Neural crest cell (in vitro differentiated cells): ENCODE measurements around the gene MKLN1. TPM values are rescaled to one million over a fixed set of nuclear protein-coding genes. Genes with fewer than 3 reads are reported as not detected.

ENCODE experiments used
- DNase-seq: peaks from one replicate; pipeline ENCODE4 v3.0.0; 2021; ENCODE audit warnings: low read depth, mixed read lengths, low spot score
- H3K27ac Mint-ChIP-seq: one replicate; pipeline ENCODE4 v1.8.0; 2021; ENCODE audit warnings: mild to moderate bottlenecking, mixed read lengths; ENCODE audit not compliant: unreplicated experiment
- H3K27me3 Mint-ChIP-seq: 2 replicates; pipeline ENCODE4 v1.8.0; 2021; ENCODE audit warnings: low read depth, mild to moderate bottlenecking, mixed read lengths
- H3K36me3 Mint-ChIP-seq: 2 replicates; pipeline ENCODE4 v1.8.0; 2021; ENCODE audit warnings: low read depth, mild to moderate bottlenecking, mixed read lengths
- H3K4me1 Mint-ChIP-seq: 2 replicates; pipeline ENCODE4 v1.8.0; 2021; ENCODE audit warnings: mixed read lengths
- H3K4me3 Mint-ChIP-seq: one replicate; pipeline ENCODE4 v1.8.0; 2021; ENCODE audit warnings: mild to moderate bottlenecking, mixed read lengths
- H3K9me3 Mint-ChIP-seq: 2 replicates; pipeline ENCODE4 v1.8.0; 2021; ENCODE audit warnings: mixed read lengths
- total RNA-seq: library from RNA; stranded (reverse); gene quantifications from 2 replicates; pipeline ENCODE4 v1.2.1, GENCODE V29; 2021
- TF ChIP-seq, protein P1 (sequence below): fragments of 200-600 bp; sonication (generic); conservative IDR thresholded peaks from 2 replicates; pipeline ENCODE4 v1.5.0; 2021; ENCODE audit warnings: antibody characterized with exemption, mild to moderate bottlenecking

MKLN1 gene
- total RNA-seq, 1 donor from 2014 or later, result 45.7 TPM

DNA sequence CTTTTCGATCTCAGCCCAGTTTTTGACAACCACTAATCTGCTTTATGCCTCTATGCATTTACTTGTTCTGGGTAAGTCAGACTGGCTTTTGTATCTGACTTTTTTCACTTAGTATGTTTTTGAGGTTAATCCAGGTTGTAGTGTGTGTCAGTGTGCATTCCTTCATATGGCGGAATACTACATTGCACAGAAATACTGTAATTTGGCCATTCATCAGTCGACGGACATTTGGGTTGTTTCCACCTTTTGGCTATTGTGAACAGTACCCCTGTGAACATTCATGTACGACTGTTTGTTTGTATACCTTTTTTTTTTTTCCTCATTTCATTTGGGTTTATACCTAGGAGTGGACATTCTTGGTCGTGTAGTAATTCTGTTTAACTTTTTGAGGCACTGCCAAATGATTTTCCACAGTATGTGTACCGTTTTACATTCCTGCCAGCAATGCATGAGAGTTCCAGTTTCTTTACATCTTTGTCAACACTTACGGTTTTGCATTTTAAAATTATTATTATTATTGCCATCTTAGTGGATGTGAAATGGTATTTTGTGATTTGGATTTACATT lies 57.4 kb downstream of the MKLN1 start:
- no peak overlapping the region for H3K4me3 Mint-ChIP-seq
- TF ChIP-seq, protein P1, sequence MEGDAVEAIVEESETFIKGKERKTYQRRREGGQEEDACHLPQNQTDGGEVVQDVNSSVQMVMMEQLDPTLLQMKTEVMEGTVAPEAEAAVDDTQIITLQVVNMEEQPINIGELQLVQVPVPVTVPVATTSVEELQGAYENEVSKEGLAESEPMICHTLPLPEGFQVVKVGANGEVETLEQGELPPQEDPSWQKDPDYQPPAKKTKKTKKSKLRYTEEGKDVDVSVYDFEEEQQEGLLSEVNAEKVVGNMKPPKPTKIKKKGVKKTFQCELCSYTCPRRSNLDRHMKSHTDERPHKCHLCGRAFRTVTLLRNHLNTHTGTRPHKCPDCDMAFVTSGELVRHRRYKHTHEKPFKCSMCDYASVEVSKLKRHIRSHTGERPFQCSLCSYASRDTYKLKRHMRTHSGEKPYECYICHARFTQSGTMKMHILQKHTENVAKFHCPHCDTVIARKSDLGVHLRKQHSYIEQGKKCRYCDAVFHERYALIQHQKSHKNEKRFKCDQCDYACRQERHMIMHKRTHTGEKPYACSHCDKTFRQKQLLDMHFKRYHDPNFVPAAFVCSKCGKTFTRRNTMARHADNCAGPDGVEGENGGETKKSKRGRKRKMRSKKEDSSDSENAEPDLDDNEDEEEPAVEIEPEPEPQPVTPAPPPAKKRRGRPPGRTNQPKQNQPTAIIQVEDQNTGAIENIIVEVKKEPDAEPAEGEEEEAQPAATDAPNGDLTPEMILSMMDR, result no peak
- DNase-seq, result no peak
- H3K9me3 Mint-ChIP-seq, result no peaks in the 10 kb centered on the region
- peaks cover 6% of the 10 kb centered on the region for H3K36me3 Mint-ChIP-seq
- H3K27ac Mint-ChIP-seq, result no peak overlapping the region
- peaks cover 6% of the 10 kb centered on the region for H3K4me1 Mint-ChIP-seq
- no peaks in the 10 kb centered on the region for H3K27me3 Mint-ChIP-seq

DNA sequence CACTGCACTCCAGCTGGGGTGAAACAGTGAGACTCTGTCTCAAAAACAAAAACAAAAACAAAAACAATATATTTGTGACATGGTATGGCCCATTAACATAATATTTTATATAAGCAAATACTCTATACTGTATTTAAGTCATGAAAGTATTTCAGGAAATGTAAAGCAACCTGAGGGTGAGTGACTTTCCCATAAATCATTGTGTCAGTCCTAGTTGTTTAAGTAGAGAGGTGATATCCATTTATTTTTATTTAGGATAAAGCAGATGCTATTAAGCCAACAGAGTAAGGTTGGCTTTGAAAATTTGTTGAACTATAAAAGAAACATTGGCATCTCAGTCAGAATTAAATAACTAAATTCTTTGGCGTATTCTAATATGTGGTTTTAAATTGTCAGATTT lies 60.5 kb downstream of the MKLN1 start:
- TF ChIP-seq, protein P1, result no peak
- Mint-ChIP-seq H3K9me3 (no peaks in the 10 kb centered on the region), H3K4me3 (no peak overlapping the region), H3K4me1 (peaks cover 6% of the 10 kb centered on the region), H3K27ac (no peak overlapping the region), H3K27me3 (no peaks in the 10 kb centered on the region), H3K36me3 (no peaks in the 10 kb centered on the region)
- no peak for DNase-seq

DNA sequence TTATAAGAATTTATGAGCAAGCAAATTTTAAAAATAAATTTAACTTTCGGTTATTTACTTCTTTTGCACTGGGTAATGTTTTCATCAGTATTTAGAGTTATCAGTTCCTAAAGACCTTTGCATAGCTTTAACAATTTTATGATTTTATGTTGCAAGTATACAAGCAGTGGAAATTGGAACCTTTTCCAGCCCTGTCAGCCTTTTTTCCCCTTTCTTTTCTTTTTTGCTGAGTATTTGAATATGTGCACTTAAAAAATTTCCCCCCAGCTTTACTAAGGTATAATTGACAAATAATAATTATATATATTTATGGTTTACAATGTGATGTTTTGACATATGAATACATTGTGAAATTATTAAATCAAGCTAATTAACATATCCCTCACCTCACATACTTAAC lies 62.6 kb downstream of the MKLN1 start:
- no peak for DNase-seq
- H3K4me1 Mint-ChIP-seq, result no peaks in the 10 kb centered on the region
- H3K27ac Mint-ChIP-seq, result no peak overlapping the region
- no peaks in the 10 kb centered on the region for H3K36me3 Mint-ChIP-seq
- H3K9me3 Mint-ChIP-seq, result no peaks in the 10 kb centered on the region
- TF ChIP-seq, protein P1, result no peak
- no peaks in the 10 kb centered on the region for H3K27me3 Mint-ChIP-seq
- H3K4me3 Mint-ChIP-seq, result no peak overlapping the region

DNA sequence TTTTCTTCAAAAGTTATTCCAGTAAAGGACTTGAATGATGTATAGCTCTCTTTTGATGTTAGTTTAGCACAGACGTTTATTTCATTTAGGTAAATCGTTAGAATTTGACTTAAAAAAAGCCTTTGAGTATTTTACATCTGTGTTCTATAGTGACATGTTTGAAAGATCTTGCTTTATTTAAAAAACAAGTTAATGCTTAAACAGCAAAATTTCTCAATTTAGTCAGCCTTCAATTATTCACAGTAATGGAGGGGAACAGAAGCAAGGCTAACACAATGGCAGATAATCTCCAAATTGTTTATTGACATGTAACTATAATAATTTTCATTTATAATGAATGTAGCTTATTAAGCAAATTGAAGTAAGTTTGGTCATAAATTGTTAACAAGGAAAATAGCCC lies 63.5 kb downstream of the MKLN1 start:
- TF ChIP-seq, protein P1, result no peak
- H3K27me3 Mint-ChIP-seq, result no peaks in the 10 kb centered on the region
- no peaks in the 10 kb centered on the region for H3K9me3 Mint-ChIP-seq
- H3K36me3 Mint-ChIP-seq, result no peaks in the 10 kb centered on the region
- no peak for DNase-seq
- H3K27ac Mint-ChIP-seq, result no peak overlapping the region
- no peaks in the 10 kb centered on the region for H3K4me1 Mint-ChIP-seq
- H3K4me3 Mint-ChIP-seq, result no peak overlapping the region

DNA sequence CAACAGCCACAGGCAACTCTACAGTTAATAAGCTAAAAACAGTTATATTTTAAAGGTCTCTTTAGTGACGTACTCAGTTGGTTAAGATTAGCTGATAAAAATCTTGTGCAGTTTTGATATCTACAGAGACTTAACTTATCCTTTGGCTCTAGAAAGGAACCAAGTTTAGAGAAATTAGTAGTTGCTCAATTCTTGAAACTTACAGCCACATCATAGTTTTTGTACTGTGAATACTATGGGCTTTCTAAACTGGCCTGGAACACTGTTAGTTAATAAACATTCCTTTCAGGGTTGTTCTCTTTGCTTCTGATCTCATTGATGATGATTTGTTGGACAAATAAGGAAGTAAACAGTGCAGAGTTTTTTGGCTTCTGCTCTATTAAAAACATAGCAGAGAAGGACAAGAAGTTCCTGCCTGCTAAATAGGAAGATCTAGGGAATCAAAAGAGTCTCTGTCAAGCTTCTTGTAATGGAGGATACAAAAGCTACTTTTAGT lies 73.1 kb downstream of the MKLN1 start:
- TF ChIP-seq, protein P1, result no peak
- peaks cover 31% of the 10 kb centered on the region for H3K36me3 Mint-ChIP-seq
- no peak overlapping the region for H3K27ac Mint-ChIP-seq
- H3K4me3 Mint-ChIP-seq, result no peak overlapping the region
- H3K9me3 Mint-ChIP-seq, result peaks cover 6% of the 10 kb centered on the region
- H3K27me3 Mint-ChIP-seq, result no peaks in the 10 kb centered on the region
- H3K4me1 Mint-ChIP-seq, result no peaks in the 10 kb centered on the region
- DNase-seq, result no peak
